SK-N-SH treated with all-trans-retinoic acid at 6 μM for 48 hours (cell line): ENCODE results near the gene INIP.
A peak's percentile ranks its signal among the peaks of the same experiment; 100 is the strongest.

Experiments used
- ATAC-seq: fragments of 200-7000 bp; cut with Tn5 transposase; 3 replicates; pipeline ENCODE4 v1.9.1; 2020; ENCODE audit warnings: mild to moderate bottlenecking, moderate library complexity
- ARNTL ChIP-seq: fragments of 450-650 bp; formaldehyde crosslinking; IDR thresholded peaks from 2 replicates; pipeline ENCODE4 v1.5.0; 2020; ENCODE audit warnings: low read depth, mild to moderate bottlenecking, moderate library complexity, borderline replicate concordance
- BACH2 ChIP-seq: fragments of 250-450 bp; sonication (Bioruptor Pico); IDR thresholded peaks from 2 replicates; pipeline ENCODE4 v1.9.0; 2021; ENCODE audit warnings: mild to moderate bottlenecking, borderline replicate concordance
- CREB5 ChIP-seq: fragments of 250-450 bp; sonication (Bioruptor Pico); IDR thresholded peaks from 2 replicates; pipeline ENCODE4 v1.5.1; 2020; ENCODE audit warnings: low read depth, mild to moderate bottlenecking, moderate library complexity
- CSDC2 ChIP-seq: fragments of 250-450 bp; sonication (Bioruptor Pico); IDR thresholded peaks from 2 replicates; pipeline ENCODE4 v1.5.0; 2020; ENCODE audit warnings: mild to moderate bottlenecking, moderate library complexity
- GLIS3 ChIP-seq: fragments of 250-450 bp; sonication (Bioruptor Pico); IDR thresholded peaks from 2 replicates; pipeline ENCODE4 v1.5.0; 2020; ENCODE audit warnings: mild to moderate bottlenecking, moderate library complexity
- ISL1 ChIP-seq: fragments of 250-450 bp; sonication (Bioruptor Pico); IDR thresholded peaks from 2 replicates; pipeline ENCODE4 v2.1.2; 2022; ENCODE audit warnings: mild to moderate bottlenecking, moderate library complexity
- OSR1 ChIP-seq: fragments of 250-450 bp; sonication (Bioruptor Pico); IDR thresholded peaks from 2 replicates; pipeline ENCODE4 v1.8.0; 2022; ENCODE audit warnings: moderate library complexity, mild to moderate bottlenecking, inconsistent platforms
- PPARA ChIP-seq: fragments of 250-450 bp; sonication (Bioruptor Pico); IDR thresholded peaks from 2 replicates; pipeline ENCODE4 v1.5.0; 2020; ENCODE audit warnings: mild to moderate bottlenecking, borderline replicate concordance
- RARB ChIP-seq: fragments of 250-450 bp; sonication (Bioruptor Pico); IDR thresholded peaks from 2 replicates; pipeline ENCODE4 v1.8.0; 2021; ENCODE audit warnings: mild to moderate bottlenecking, moderate library complexity
- SNAI2 ChIP-seq: fragments of 250-450 bp; sonication (Bioruptor Pico); IDR thresholded peaks from 2 replicates; pipeline ENCODE4 v1.5.0; 2020; ENCODE audit warnings: mild to moderate bottlenecking, moderate library complexity
- TCF4 ChIP-seq: fragments of 250-450 bp; sonication (Bioruptor Pico); IDR thresholded peaks from 2 replicates; pipeline ENCODE4 v1.8.0; 2021; ENCODE audit warnings: mild to moderate bottlenecking, moderate library complexity, borderline replicate concordance
- TOX ChIP-seq: fragments of 250-450 bp; sonication (Bioruptor Pico); IDR thresholded peaks from 2 replicates; pipeline ENCODE4 v1.8.0; 2021; ENCODE audit warnings: mild to moderate bottlenecking, moderate library complexity, borderline replicate concordance
- ZC3H10 ChIP-seq: fragments of 250-450 bp; sonication (Bioruptor Pico); IDR thresholded peaks from 2 replicates; pipeline ENCODE4 v1.5.1; 2021; ENCODE audit warnings: mild to moderate bottlenecking, moderate library complexity
- ZFP3 ChIP-seq: fragments of 250-450 bp; sonication (Bioruptor Pico); IDR thresholded peaks from 2 replicates; pipeline ENCODE4 v1.5.0; 2020; ENCODE audit warnings: mild to moderate bottlenecking, moderate library complexity
- ZFP30 ChIP-seq: fragments of 450-650 bp; formaldehyde crosslinking; IDR thresholded peaks from 2 replicates; pipeline ENCODE4 v1.5.0; 2022; ENCODE audit warnings: mild to moderate bottlenecking, moderate library complexity
- ZNF565 ChIP-seq: fragments of 450-650 bp; formaldehyde crosslinking; conservative IDR thresholded peaks from 2 replicates; pipeline ENCODE4 v1.5.0; 2020; ENCODE audit warnings: low read depth, mild to moderate bottlenecking, moderate library complexity
- ZNF70 ChIP-seq: fragments of 450-650 bp; formaldehyde crosslinking; IDR thresholded peaks from 2 replicates; pipeline ENCODE4 v1.5.0; 2020; ENCODE audit warnings: mild to moderate bottlenecking, moderate library complexity
- TF ChIP-seq, protein P1 (sequence below): fragments of 250-450 bp; sonication (Bioruptor Pico); IDR thresholded peaks from 2 replicates; pipeline ENCODE4 v1.8.0; 2020; ENCODE audit warnings: mild to moderate bottlenecking, moderate library complexity, borderline replicate concordance
- TF ChIP-seq, protein P2 (sequence below): fragments of 250-450 bp; sonication (Bioruptor Pico); IDR thresholded peaks from 2 replicates; pipeline ENCODE4 v1.8.0; 2021; ENCODE audit warnings: low read depth, mild to moderate bottlenecking, moderate library complexity, borderline replicate concordance
- TF ChIP-seq, protein P3 (sequence below): fragments of 250-450 bp; sonication (Bioruptor Pico); IDR thresholded peaks from 2 replicates; pipeline ENCODE4 v1.5.0; 2020; ENCODE audit warnings: mild to moderate bottlenecking, moderate library complexity
- TF ChIP-seq, protein P4 (sequence below): fragments of 250-450 bp; sonication (Bioruptor Pico); IDR thresholded peaks from 2 replicates; pipeline ENCODE4 v1.5.1; 2021; ENCODE audit warnings: mild to moderate bottlenecking, moderate library complexity

Gene INIP

DNA sequence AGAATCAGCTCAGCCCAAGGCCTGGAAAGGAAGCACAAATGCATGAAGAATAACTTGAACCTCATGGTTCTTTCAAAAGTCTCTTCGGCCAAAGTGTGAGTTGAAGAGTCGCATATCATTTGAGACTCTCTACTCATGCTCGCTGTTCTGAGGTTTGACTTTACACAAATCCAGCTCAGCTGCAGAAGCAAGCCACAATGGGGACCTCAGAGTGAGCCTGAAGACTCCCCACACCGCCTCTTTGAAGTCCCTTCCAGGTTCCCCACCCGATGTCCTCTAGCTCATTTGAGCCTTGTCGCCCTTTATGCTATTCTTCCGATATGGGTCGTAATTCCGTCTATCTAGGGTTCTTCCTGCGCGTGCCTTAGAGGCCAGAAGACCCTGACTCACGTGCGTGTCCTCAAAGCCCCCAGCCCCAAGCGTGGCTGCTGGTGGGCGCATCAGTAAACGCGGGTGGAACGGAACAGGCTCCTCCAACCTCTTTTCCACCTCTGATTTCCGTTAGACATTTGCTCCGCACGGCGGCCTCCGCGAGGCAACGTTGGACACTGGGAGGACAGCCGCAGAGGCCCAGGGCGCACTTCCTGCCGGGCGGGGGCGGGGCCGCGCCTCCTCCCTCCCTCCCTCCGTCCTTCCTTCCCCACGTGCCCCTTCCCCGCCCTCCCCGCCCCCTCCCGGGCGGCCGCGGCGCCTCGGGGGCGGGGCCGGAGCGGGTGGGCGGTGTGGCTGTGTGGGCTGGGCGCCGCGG is 32.3 kb upstream of the INIP start, which contains the start of gene SNX30:
Gene SNX30, plus strand, starts transcription at position 745 of the 748 bp plus-strand sequence. CDS start 242 bp downstream, outside the sequence.
- ATAC-seq, result peak; percentile 87
- 0 out of 2 replicates have a peak, but pooled peaks have one; percentile 36 for TF ChIP-seq ZFP3
- no peak for TF ChIP-seq ZNF70 (CRISPR knock-in tag)

GRCh38 chr9:112747094-112747493 is 29.2 kb upstream of the INIP start:
- ATAC-seq, result no peak
- TF ChIP-seq ISL1 (CRISPR knock-in tag) (no peak), CREB5 (CRISPR knock-in tag) (no peak)

DNA sequence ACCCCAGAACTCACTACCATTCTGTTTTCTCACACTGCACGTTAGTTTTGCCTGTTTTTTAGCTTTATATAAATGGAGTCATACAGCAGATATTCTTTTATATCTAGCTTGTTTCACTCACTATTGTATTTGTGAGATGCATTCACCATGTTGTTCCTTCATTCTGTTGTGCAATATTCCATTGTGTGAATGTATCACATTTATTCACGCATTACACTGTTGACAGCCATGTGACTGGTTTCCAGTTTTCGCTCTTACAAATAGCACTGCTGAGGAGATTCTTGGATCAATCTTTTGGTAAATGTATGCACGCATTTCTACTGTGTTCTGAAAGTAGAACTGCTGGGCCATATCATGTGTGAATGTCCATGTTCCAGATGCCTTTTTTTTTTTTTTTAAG is 26.3 kb upstream of the INIP start:
- no peak for ATAC-seq
- TF ChIP-seq TOX (no peak), TCF4 (no peak), BACH2 (CRISPR knock-in tag) (no peak), CSDC2 (CRISPR knock-in tag) (no peak), RARB (CRISPR knock-in tag) (no peak), ISL1 (CRISPR knock-in tag) (no peak), GLIS3 (CRISPR knock-in tag) (no peak), ZFP3 (no peak), ARNTL (CRISPR knock-in tag) (no peak), SNAI2 (CRISPR knock-in tag) (no peak), ZNF565 (CRISPR knock-in tag) (no peak), CREB5 (CRISPR knock-in tag) (no peak), ZC3H10 (CRISPR knock-in tag) (no peak), OSR1 (CRISPR knock-in tag) (no peak), ZFP30 (CRISPR knock-in tag) (no peak)
- TF ChIP-seq, protein P1, sequence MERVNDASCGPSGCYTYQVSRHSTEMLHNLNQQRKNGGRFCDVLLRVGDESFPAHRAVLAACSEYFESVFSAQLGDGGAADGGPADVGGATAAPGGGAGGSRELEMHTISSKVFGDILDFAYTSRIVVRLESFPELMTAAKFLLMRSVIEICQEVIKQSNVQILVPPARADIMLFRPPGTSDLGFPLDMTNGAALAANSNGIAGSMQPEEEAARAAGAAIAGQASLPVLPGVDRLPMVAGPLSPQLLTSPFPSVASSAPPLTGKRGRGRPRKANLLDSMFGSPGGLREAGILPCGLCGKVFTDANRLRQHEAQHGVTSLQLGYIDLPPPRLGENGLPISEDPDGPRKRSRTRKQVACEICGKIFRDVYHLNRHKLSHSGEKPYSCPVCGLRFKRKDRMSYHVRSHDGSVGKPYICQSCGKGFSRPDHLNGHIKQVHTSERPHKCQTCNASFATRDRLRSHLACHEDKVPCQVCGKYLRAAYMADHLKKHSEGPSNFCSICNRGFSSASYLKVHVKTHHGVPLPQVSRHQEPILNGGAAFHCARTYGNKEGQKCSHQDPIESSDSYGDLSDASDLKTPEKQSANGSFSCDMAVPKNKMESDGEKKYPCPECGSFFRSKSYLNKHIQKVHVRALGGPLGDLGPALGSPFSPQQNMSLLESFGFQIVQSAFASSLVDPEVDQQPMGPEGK, result no peak
- TF ChIP-seq, protein P2, sequence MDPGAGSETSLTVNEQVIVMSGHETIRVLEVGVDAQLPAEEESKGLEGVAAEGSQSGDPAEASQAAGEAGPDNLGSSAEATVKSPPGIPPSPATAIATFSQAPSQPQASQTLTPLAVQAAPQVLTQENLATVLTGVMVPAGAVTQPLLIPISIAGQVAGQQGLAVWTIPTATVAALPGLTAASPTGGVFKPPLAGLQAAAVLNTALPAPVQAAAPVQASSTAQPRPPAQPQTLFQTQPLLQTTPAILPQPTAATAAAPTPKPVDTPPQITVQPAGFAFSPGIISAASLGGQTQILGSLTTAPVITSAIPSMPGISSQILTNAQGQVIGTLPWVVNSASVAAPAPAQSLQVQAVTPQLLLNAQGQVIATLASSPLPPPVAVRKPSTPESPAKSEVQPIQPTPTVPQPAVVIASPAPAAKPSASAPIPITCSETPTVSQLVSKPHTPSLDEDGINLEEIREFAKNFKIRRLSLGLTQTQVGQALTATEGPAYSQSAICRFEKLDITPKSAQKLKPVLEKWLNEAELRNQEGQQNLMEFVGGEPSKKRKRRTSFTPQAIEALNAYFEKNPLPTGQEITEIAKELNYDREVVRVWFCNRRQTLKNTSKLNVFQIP (CRISPR knock-in tag), result no peak

GRCh38 chr9:112743216-112743836 is 25.4 kb upstream of the INIP start:
- no peak for ATAC-seq
- no peak for TF ChIP-seq ZNF70 (CRISPR knock-in tag)
- TF ChIP-seq, protein P2 (CRISPR knock-in tag), result no peak
- TF ChIP-seq PPARA (CRISPR knock-in tag), result no peak
- no peak for TF ChIP-seq RARB (CRISPR knock-in tag)
- no peak for TF ChIP-seq ZC3H10 (CRISPR knock-in tag)
- TF ChIP-seq, protein P3, sequence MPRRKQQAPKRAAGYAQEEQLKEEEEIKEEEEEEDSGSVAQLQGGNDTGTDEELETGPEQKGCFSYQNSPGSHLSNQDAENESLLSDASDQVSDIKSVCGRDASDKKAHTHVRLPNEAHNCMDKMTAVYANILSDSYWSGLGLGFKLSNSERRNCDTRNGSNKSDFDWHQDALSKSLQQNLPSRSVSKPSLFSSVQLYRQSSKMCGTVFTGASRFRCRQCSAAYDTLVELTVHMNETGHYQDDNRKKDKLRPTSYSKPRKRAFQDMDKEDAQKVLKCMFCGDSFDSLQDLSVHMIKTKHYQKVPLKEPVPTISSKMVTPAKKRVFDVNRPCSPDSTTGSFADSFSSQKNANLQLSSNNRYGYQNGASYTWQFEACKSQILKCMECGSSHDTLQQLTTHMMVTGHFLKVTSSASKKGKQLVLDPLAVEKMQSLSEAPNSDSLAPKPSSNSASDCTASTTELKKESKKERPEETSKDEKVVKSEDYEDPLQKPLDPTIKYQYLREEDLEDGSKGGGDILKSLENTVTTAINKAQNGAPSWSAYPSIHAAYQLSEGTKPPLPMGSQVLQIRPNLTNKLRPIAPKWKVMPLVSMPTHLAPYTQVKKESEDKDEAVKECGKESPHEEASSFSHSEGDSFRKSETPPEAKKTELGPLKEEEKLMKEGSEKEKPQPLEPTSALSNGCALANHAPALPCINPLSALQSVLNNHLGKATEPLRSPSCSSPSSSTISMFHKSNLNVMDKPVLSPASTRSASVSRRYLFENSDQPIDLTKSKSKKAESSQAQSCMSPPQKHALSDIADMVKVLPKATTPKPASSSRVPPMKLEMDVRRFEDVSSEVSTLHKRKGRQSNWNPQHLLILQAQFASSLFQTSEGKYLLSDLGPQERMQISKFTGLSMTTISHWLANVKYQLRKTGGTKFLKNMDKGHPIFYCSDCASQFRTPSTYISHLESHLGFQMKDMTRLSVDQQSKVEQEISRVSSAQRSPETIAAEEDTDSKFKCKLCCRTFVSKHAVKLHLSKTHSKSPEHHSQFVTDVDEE (CRISPR knock-in tag), result no peak
- no peak for TF ChIP-seq ZNF565 (CRISPR knock-in tag)
- TF ChIP-seq, protein P4, sequence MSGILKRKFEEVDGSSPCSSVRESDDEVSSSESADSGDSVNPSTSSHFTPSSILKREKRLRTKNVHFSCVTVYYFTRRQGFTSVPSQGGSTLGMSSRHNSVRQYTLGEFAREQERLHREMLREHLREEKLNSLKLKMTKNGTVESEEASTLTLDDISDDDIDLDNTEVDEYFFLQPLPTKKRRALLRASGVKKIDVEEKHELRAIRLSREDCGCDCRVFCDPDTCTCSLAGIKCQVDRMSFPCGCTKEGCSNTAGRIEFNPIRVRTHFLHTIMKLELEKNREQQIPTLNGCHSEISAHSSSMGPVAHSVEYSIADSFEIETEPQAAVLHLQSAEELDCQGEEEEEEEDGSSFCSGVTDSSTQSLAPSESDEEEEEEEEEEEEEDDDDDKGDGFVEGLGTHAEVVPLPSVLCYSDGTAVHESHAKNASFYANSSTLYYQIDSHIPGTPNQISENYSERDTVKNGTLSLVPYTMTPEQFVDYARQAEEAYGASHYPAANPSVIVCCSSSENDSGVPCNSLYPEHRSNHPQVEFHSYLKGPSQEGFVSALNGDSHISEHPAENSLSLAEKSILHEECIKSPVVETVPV, result no peak
- TF ChIP-seq TCF4, result no peak
- TF ChIP-seq ZFP3, result no peak
